ENCODE results near the gene LKAAEAR1. TPM values are rescaled to one million over a fixed set of nuclear protein-coding genes. Genes with fewer than 3 reads are reported as not detected.

Gene LKAAEAR1
- not detected for total RNA-seq
- under 1 TPM in 1 of 3 donors, not detected in 2; 0.23 TPM for polyA plus RNA-seq
- long read RNA-seq, donor 1 = 0 reads
- long read RNA-seq, donor 2 = 0 reads
- long read RNA-seq, donor 3 = 0 reads
- long read RNA-seq, donor 4 = 0 reads
- long read RNA-seq, donor 5, partial matches to known transcripts = 0 of 1 reads
- long read RNA-seq, donor 5, other reads (novel, unspliced or antisense) = 0 of 1 reads
- long read RNA-seq, donor 6 = 0 reads
- long read RNA-seq, donor 7, partial matches to known transcripts = 0 of 1 reads
- long read RNA-seq, donor 7, other reads (novel, unspliced or antisense) = 0 of 1 reads
- long read RNA-seq, donor 8 = 0 reads
- long read RNA-seq, donor 9, partial matches to known transcripts = 0 of 1 reads
- long read RNA-seq, donor 9, other reads (novel, unspliced or antisense) = 0 of 1 reads
- long read RNA-seq, donor 10 = 0 reads

- peaks cover 18 to 55% (median 46%) of the 10 kb centered on the region in 4 donors for H3K4me1 ChIP-seq
- 2 to 12% (median 3%) methylated on average over 13 to 86 of the region's 86 CpGs for WGBS, 5 donors
- TF ChIP-seq, protein P1, sequence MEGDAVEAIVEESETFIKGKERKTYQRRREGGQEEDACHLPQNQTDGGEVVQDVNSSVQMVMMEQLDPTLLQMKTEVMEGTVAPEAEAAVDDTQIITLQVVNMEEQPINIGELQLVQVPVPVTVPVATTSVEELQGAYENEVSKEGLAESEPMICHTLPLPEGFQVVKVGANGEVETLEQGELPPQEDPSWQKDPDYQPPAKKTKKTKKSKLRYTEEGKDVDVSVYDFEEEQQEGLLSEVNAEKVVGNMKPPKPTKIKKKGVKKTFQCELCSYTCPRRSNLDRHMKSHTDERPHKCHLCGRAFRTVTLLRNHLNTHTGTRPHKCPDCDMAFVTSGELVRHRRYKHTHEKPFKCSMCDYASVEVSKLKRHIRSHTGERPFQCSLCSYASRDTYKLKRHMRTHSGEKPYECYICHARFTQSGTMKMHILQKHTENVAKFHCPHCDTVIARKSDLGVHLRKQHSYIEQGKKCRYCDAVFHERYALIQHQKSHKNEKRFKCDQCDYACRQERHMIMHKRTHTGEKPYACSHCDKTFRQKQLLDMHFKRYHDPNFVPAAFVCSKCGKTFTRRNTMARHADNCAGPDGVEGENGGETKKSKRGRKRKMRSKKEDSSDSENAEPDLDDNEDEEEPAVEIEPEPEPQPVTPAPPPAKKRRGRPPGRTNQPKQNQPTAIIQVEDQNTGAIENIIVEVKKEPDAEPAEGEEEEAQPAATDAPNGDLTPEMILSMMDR (IDR thresholded peaks at IDR 0.05) = no peak
- TF ChIP-seq POLR2AphosphoS5 (IDR thresholded peaks at IDR 0.05) = no peak
- TF ChIP-seq EP300 (IDR thresholded peaks at IDR 0.05) = no peak
- H3K27me3 ChIP-seq = peaks cover 3 to 59% (median 31%) of the 10 kb centered on the region in 3 donors
- peak in 1 of 2 donors; percentile 58 for DNase-seq
- H3K4me3 ChIP-seq = peak within 1 kb of the TSS; percentile 53 to 86 (median 64)
- H3K36me3 ChIP-seq = no peaks in the 10 kb centered on the region
- peaks cover 0 to 5% (median 0%) of the 10 kb centered on the region in 4 donors for H3K9me3 ChIP-seq
- peak within 1 kb of the TSS in 1 of 5 donors; percentile 13 for H3K27ac ChIP-seq
- intact Hi-C loops (cut with DNase I; ENCODE audit: low total_unique reads) = no loop called here
These were observed at the start of gene LKAAEAR1 for GRCh38 chr20:64083804-64084684. LKAAEAR1 (minus strand) TSS chr20:64084398; CDS start chr20:64084219, 179 bp downstream.

- Histone ChIP-seq H3K4me3 (no peak overlapping the region), H3K27me3 (peaks cover 0 to 27% (median 7%) of the 10 kb centered on the region in 3 donors), H3K36me3 (no peaks in the 10 kb centered on the region), H3K27ac (no peak overlapping the region), H3K9me3 (no peaks in the 10 kb centered on the region), H3K4me1 (no peaks in the 10 kb centered on the region)
- TF ChIP-seq POLR2A (IDR thresholded peaks at IDR 0.05) (no peak), EP300 (IDR thresholded peaks at IDR 0.05) (no peak), POLR2AphosphoS5 (IDR thresholded peaks at IDR 0.05) (no peak)
- TF ChIP-seq, protein P1 (IDR thresholded peaks at IDR 0.05) = no peak
- DNase-seq = no peak
- intact Hi-C loops (cut with DNase I; ENCODE audit: low total_unique reads) = no loop called here
- 54 to 85% (median 65%) methylated on average over 4 of the region's 4 CpGs for WGBS, 5 donors
These were observed 47.2 kb upstream of the LKAAEAR1 start for GRCh38 chr20:64131406-64131805.

- H3K4me1 ChIP-seq = no peaks in the 10 kb centered on the region
- no peak overlapping the region for H3K4me3 ChIP-seq
- TF ChIP-seq EP300 (IDR thresholded peaks at IDR 0.05) (no peak), POLR2AphosphoS5 (IDR thresholded peaks at IDR 0.05) (no peak), POLR2A (IDR thresholded peaks at IDR 0.05) (no peak)
- TF ChIP-seq, protein P1 (IDR thresholded peaks at IDR 0.05) = no peak
- WGBS, 5 donors = 79 to 85% (median 82%) methylated on average over 10 of the region's 10 CpGs
- no peaks in the 10 kb centered on the region for H3K36me3 ChIP-seq
- peaks cover 0 to 27% (median 7%) of the 10 kb centered on the region in 3 donors for H3K27me3 ChIP-seq
- no peak for DNase-seq
- no peaks in the 10 kb centered on the region for H3K9me3 ChIP-seq
- intact Hi-C loops (cut with DNase I; ENCODE audit: low total_unique reads) = no loop called here
- H3K27ac ChIP-seq = no peak overlapping the region
These were observed 46.7 kb upstream of the LKAAEAR1 start for GRCh38 chr20:64130876-64131275.

DNA sequence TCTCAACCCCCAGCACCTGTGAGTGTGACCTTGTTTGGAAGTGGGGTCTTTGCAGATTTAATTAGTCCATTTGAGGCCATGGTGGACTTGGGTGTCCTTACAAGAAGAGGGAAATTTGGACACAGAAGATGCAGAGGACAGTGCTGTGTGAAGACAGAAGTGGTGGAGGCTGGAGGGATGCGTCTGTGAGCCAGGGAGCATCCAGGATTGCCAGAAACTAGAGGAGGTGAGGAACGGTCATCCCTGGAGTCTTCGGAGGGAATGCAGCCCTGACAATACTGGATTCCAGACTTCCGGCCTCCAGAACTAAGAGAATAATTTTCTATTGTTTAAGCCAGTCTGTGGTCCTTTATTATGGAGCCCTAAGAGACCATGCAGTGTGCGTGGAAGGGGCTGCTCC is 46.1 kb upstream of the LKAAEAR1 start:
- no peak overlapping the region for H3K4me3 ChIP-seq
- intact Hi-C loops (cut with DNase I; ENCODE audit: low total_unique reads) = no loop called here
- no peak for DNase-seq
- no peak overlapping the region for H3K27ac ChIP-seq
- 62 to 73% (median 72%) methylated on average over 5 of the region's 5 CpGs for WGBS, 5 donors
- H3K36me3 ChIP-seq = no peaks in the 10 kb centered on the region
- H3K4me1 ChIP-seq = no peaks in the 10 kb centered on the region
- TF ChIP-seq POLR2AphosphoS5 (IDR thresholded peaks at IDR 0.05) = no peak
- TF ChIP-seq, protein P1 (IDR thresholded peaks at IDR 0.05) = no peak
- TF ChIP-seq EP300 (IDR thresholded peaks at IDR 0.05) = no peak
- no peak for TF ChIP-seq POLR2A (IDR thresholded peaks at IDR 0.05)
- H3K9me3 ChIP-seq = no peaks in the 10 kb centered on the region
- H3K27me3 ChIP-seq = peaks cover 0 to 27% (median 7%) of the 10 kb centered on the region in 3 donors
